HepG2 (cell line): ENCODE data around the gene ABHD15. TPM values are rescaled to one million over a fixed set of nuclear protein-coding genes. Genes with fewer than 3 reads are reported as not detected.

ENCODE experiments used
- ATAC-seq: fragments of 200-7000 bp; cut with Tn5 transposase; 3 replicates; pipeline ENCODE4 v1.9.1; 2020; ENCODE audit warnings: mild to moderate bottlenecking, moderate library complexity
- BruUV-seq: library from RNA; stranded (reverse); fragments of 400-500 nt; replicated peaks from 2 replicates; lab custom pipeline; 2021; lab: Mats Ljungman, UMichigan
- CTCF ChIA-PET: fragments of 300-600 bp; formaldehyde crosslinking; extraction: SDS; loops from one replicate; lab custom pipeline; 2021; ENCODE audit warnings: low total read pairs, inconsistent platforms, low intra/inter-chr PET ratio; lab: Yijun Ruan, JAX
- POLR2A ChIA-PET: fragments of 350-600 bp; sonication (Branson Sonifier 250); formaldehyde crosslinking; loops from one replicate; lab custom pipeline; 2020; ENCODE audit warnings: antibody characterized with exemption, inconsistent platforms; lab: Yijun Ruan, JAX
- DNase-seq: peaks from one replicate; pipeline ENCODE4 v3.0.0-alpha.2; 2015; ENCODE audit warnings: low spot score
- FAIRE-seq: peaks from 3 replicates; lab custom pipeline; 2011; peaks lifted over from hg19 to GRCh38; lab: Jason Lieb, UNC
- H2AFZ ChIP-seq: one replicate; pipeline ENCODE4 v1.6.1; 2011; ENCODE audit warnings: low read length, inconsistent platforms
- H3K27ac ChIP-seq: fragments of 300-600 bp; 3 replicates; pipeline ENCODE4 v1.8.0; 2011; ENCODE audit warnings: mixed run types, mild to moderate bottlenecking, mixed read lengths, low read length, inconsistent platforms; ENCODE audit not compliant: insufficient read depth; ENCODE audit errors: extremely low read length
- H3K27me3 ChIP-seq, 2 experiments: fragments of 200-600 bp in 1 of 2; 2 replicates in 1 of 2; 3 replicates in 1 of 2; pipeline versions ENCODE4 v1.6.0 to v1.8.0; 2011; ENCODE audit warnings: low read length in 2 of 2, mild to moderate bottlenecking in 2 of 2, moderate library complexity in 2 of 2, inconsistent platforms in 1 of 2; ENCODE audit not compliant: insufficient read depth in 2 of 2, control insufficient read depth in 1 of 2
- H3K36me3 ChIP-seq, 2 experiments: fragments of 200-600 bp in 1 of 2; replicated peaks in 1 of 2; 2 replicates in 1 of 2; 3 replicates in 1 of 2; pipeline versions ENCODE4 v1.5.1 to v1.8.0; 2011; ENCODE audit warnings: low read length in 2 of 2, inconsistent platforms in 1 of 2; ENCODE audit not compliant: insufficient read depth in 2 of 2, control insufficient read depth in 1 of 2
- H3K4me1 ChIP-seq: 2 replicates; pipeline ENCODE4 v1.5.1; 2012; ENCODE audit warnings: low read length, inconsistent platforms; ENCODE audit not compliant: insufficient read depth
- H3K4me2 ChIP-seq: 2 replicates; pipeline ENCODE4 v1.6.0; 2011; ENCODE audit warnings: low read depth, low read length, inconsistent platforms
- H3K4me3 ChIP-seq, 3 experiments: fragments of 200-600 bp in 1 of 3; sonication (generic), shearing (Covaris generic) in 1 of 3; replicated peaks in 1 of 3; 2 replicates each; pipeline ENCODE4 v1.5.1; 2011 to 2016; ENCODE audit warnings: low read length in 3 of 3, inconsistent platforms in 2 of 3, low read depth in 2 of 3, mild to moderate bottlenecking in 2 of 3, control low read depth in 1 of 3, mixed read lengths in 1 of 3; ENCODE audit not compliant: insufficient read depth in 1 of 3
- H3K79me2 ChIP-seq: one replicate; pipeline ENCODE4 v1.6.1; 2011; ENCODE audit warnings: low read length, inconsistent platforms; ENCODE audit not compliant: insufficient read depth
- H3K9ac ChIP-seq: 2 replicates; pipeline ENCODE4 v1.6.0; 2011; ENCODE audit warnings: mild to moderate bottlenecking, low read depth, low read length, inconsistent platforms; ENCODE audit not compliant: insufficient read depth
- H3K9me3 ChIP-seq: 2 replicates; pipeline ENCODE4 v1.5.1; 2012; ENCODE audit warnings: mild to moderate bottlenecking, low read length
- H4K20me1 ChIP-seq: 2 replicates; pipeline ENCODE4 v1.6.0; 2011; ENCODE audit warnings: inconsistent platforms, mild to moderate bottlenecking, low read length, moderate library complexity; ENCODE audit not compliant: insufficient read depth
- CCDC6 ChIP-seq: sonication (generic); formaldehyde crosslinking; IDR thresholded peaks from 2 replicates; pipeline ENCODE4 v1.8.1; 2022; ENCODE audit warnings: mild to moderate bottlenecking, missing genetic modification reagents, moderate library complexity
- HNRNPL ChIP-seq: fragments of 200-400 bp; formaldehyde crosslinking; IDR thresholded peaks from 2 replicates; pipeline ENCODE4 v1.6.1; 2017; ENCODE audit warnings: mild to moderate bottlenecking, low read depth, low read length
- SP4 ChIP-seq: sonication (generic); formaldehyde crosslinking; IDR thresholded peaks from 2 replicates; pipeline ENCODE4 v1.8.1; 2023; ENCODE audit warnings: mild to moderate bottlenecking, missing genetic modification reagents
- ZNF652 ChIP-seq: IDR thresholded peaks from 2 replicates; pipeline ENCODE4 v1.6.1; 2016; ENCODE audit warnings: low read depth, borderline replicate concordance
- WGBS: methylation state at CpG from one replicate; pipeline ENCODE4 v1.1.6; 2017; ENCODE audit warnings: low lambda C conversion rate; 5-methylcytosine and 5-hydroxymethylcytosine counted together
- in situ Hi-C: cut with HindIII; loops from 2 replicates; pipeline ENCODE4 v1.10.0; 2017; ENCODE audit warnings: low pct_unique_long_range_greater_than_20kb; ENCODE audit not compliant: extremely low pct_ligation_motif_present
- intact Hi-C: fragments of 100-400 bp; cut with micrococcal nuclease; formaldehyde crosslinking; loops from one replicate; pipeline ENCODE4 v1.10.0; 2022; ENCODE audit not compliant: unreplicated experiment
- polyA plus RNA-seq, 8 experiments: library from polyadenylated mRNA; depleted of rRNA in 3 of 8; stranded (reverse) in 7 of 8; unstranded in 1 of 8; fragments of >200 nt; fragmentation: Illumina TruSeq in 4 of 8; extraction: Trizol in 4 of 8; gene quantifications; 2 replicates each; pipeline versions ENCODE4 v1.2.1 to v1.2.3, GENCODE V29; 2011 to 2016; ENCODE audit warnings: low read depth in 4 of 8, missing spikeins in 1 of 8, mixed read lengths in 1 of 8; ENCODE audit not compliant: insufficient read depth in 1 of 8
- total RNA-seq, 5 experiments: library from RNA; depleted of rRNA; stranded (reverse); fragments of >200 nt; fragmentation: Illumina TruSeq; extraction: Trizol; gene quantifications; 2 replicates each; pipeline ENCODE4 v1.2.3, GENCODE V29; 2016; ENCODE audit warnings: low read depth in 1 of 5

ABHD15 gene
- total and polyA plus RNA-seq, 2 of the 13 experiments (the other 11 are each of a cell fraction or from before 2014, with no cell fraction given): 2.4 to 7.7 TPM

DNA sequence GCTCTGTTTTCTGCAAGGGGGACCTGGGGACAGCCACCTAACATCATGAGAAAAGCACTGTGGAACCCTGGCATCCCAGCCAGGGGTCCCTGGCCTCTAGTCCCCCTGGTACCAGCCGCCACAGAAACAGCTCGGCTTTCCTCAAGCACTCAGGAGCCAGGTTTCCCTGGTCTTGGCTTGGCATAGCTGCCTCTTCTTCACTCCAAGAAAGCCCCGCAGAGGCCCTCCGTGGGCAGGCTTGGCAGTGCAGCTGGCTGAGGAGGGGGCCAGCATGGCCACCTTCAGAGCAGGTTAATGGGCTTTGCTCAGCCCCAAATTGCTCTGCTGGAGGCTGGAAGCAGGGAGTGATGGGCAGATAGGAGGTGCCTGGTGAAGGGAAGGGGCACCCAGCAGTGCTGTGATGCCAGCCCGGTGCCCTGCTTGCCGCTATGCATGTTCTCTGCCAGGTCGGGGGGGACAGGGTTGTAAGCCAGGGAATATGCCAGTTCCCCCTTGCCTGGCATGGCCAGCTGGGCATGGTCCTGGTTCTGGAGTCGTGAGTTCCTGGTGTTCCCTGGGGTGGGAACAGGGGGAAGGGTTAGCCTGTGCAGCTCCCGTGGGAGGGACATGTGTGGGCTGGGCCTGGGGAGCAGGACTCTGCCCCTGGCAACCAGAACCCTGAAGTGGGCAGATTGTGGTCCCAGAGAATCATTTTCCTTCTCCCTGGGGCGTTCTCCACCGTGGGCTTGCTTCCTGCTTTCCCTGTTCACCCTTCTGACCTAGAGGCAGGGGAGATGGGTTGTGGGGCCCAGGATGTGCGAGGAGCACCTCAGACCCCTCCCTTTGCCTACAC lies 29.3 kb upstream of the ABHD15 start:
- intact Hi-C loops (loop anchor here (10.0 kb wide), 1 partner anchor 221 kb away; no protein-coding TSS in a partner anchor), in situ Hi-C loops (no loop called here)
- no peak overlapping the region for H3K4me2 ChIP-seq
- H3K4me3 ChIP-seq: no peak overlapping the region
- H3K36me3 ChIP-seq: no peaks in the 10 kb centered on the region
- no peaks in the 10 kb centered on the region for H3K9me3 ChIP-seq
- BruUV-seq: no TSS peak
- no peak overlapping the region for H2AFZ ChIP-seq
- CTCF ChIA-PET: no interaction called here
- POLR2A ChIA-PET: interaction anchor here (0.6 to 1.1 kb wide), 2 partner anchors 21 to 338 kb away, joined by 3 read pairs; no protein-coding TSS in a partner anchor
- TF ChIP-seq SP4 (CRISPR knock-in tag) (no peak), HNRNPL (0 out of 2 replicates have a peak, but pooled peaks have one; percentile 49)
- H3K79me2 ChIP-seq: no peaks in the 10 kb centered on the region
- H4K20me1 ChIP-seq: no peaks in the 10 kb centered on the region
- H3K4me1 ChIP-seq: peaks cover 57% of the 10 kb centered on the region
- no peak overlapping the region for H3K9ac ChIP-seq
- peaks cover 3 to 33% of the 10 kb centered on the region in 2 experiments; a peak in 3 of 5 replicates for H3K27me3 ChIP-seq
- no peak overlapping the region for H3K27ac ChIP-seq
- no peak for FAIRE-seq
- ATAC-seq: no peak
- WGBS: 50% methylated on average over 4 of the region's 12 CpGs
- no peak for DNase-seq

- H3K36me3 ChIP-seq: no peaks in the 10 kb centered on the region
- ChIA-PET CTCF (no interaction called here), POLR2A (interaction anchor here (1.1 kb wide), 1 partner anchor 22 kb away, joined by 3 read pairs; no protein-coding TSS in a partner anchor)
- no TSS peak for BruUV-seq
- no peak for ATAC-seq
- H3K79me2 ChIP-seq: no peaks in the 10 kb centered on the region
- TF ChIP-seq ZNF652 (CRISPR knock-in tag): peak; percentile 56
- no peak for TF ChIP-seq CCDC6 (CRISPR knock-in tag)
- H3K4me1 ChIP-seq: peaks cover 64% of the 10 kb centered on the region
- 40% methylated on average over 1 of the region's 7 CpGs for WGBS
- no peak overlapping the region for H3K4me3 ChIP-seq
- no peaks in the 10 kb centered on the region for H3K9me3 ChIP-seq
- H3K27me3 ChIP-seq: peaks cover 3 to 33% of the 10 kb centered on the region in 2 experiments; a peak in 3 of 5 replicates
- no peak overlapping the region for H3K9ac ChIP-seq
- H4K20me1 ChIP-seq: no peaks in the 10 kb centered on the region
- in situ Hi-C loops (no loop called here), intact Hi-C loops (loop anchor here (10.0 kb wide), 1 partner anchor 221 kb away; no protein-coding TSS in a partner anchor)
- no peak overlapping the region for H3K27ac ChIP-seq
- 0 out of 2 replicates have a peak overlapping the region, but pooled peaks have one; percentile 86 for H3K4me2 ChIP-seq
- no peak for FAIRE-seq
- DNase-seq: no peak
- H2AFZ ChIP-seq: no peak overlapping the region
These were observed 28.5 kb upstream of the ABHD15 start for GRCh38 chr17:29595107-29595942.
